Adipocyte (in vitro differentiated cells): ENCODE results near the gene RETN.

Experiments
- DNase-seq: peaks from one replicate; pipeline ENCODE4 v3.0.0-alpha.2; 2015; ENCODE audit warnings: low read depth
- H3K27me3 ChIP-seq: replicated peaks from 2 replicates; pipeline ENCODE4 v1.7.0; 2013; ENCODE audit warnings: mild to moderate bottlenecking, low read length, moderate library complexity; ENCODE audit not compliant: control insufficient read depth, insufficient read depth
- H3K36me3 ChIP-seq: 2 replicates; pipeline ENCODE4 v1.7.0; 2013; ENCODE audit warnings: low read length, mild to moderate bottlenecking, moderate library complexity; ENCODE audit not compliant: control insufficient read depth, insufficient read depth, severe bottlenecking
- H3K4me1 ChIP-seq: 2 replicates; pipeline ENCODE4 v1.7.0; 2013; ENCODE audit warnings: mild to moderate bottlenecking, low read length, moderate library complexity; ENCODE audit not compliant: control insufficient read depth, insufficient read depth
- H3K4me3 ChIP-seq: 2 replicates; pipeline ENCODE4 v1.7.0; 2013; ENCODE audit warnings: mild to moderate bottlenecking, low read length, moderate library complexity
- H3K9ac ChIP-seq: 2 replicates; pipeline ENCODE4 v1.7.0; 2013; ENCODE audit warnings: mild to moderate bottlenecking, low read length, moderate library complexity
- H3K9me3 ChIP-seq: 2 replicates; pipeline ENCODE4 v1.7.0; 2013; ENCODE audit warnings: mild to moderate bottlenecking, low read length, moderate library complexity; ENCODE audit not compliant: control insufficient read depth

Gene RETN

DNA sequence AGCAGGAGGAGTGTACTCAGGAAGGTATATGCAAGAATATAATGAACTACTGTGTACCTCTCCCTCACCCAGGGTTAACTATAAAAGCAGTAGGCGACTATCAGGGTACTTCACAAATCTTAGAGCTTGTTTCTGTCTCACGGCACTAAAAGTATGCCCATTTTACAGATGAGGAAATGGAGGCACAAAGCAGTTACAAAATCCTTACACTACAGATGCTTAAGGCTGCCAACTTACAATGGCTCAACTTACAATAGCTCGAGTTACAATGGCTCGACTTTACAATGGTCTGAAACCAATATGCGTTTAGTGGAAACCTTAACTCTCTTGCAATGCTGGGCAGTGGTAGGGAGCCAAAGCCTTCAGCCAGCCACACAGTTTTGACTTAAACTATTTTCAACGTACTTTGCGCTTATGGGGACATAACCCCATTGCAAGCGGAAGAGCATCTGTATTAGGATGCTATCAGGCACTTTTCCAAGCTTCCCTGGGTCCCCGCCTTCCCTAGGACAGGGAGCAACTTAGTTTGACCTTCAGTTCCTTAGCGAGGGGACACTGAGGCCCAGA lies 29.0 kb downstream of the RETN start:
- Histone ChIP-seq H3K27me3 (peaks cover 50% of the 10 kb centered on the region), H3K4me3 (no peak overlapping the region), H3K4me1 (no peaks in the 10 kb centered on the region), H3K9ac (no peak overlapping the region), H3K9me3 (no peaks in the 10 kb centered on the region), H3K36me3 (no peaks in the 10 kb centered on the region)
- no peak for DNase-seq

DNA sequence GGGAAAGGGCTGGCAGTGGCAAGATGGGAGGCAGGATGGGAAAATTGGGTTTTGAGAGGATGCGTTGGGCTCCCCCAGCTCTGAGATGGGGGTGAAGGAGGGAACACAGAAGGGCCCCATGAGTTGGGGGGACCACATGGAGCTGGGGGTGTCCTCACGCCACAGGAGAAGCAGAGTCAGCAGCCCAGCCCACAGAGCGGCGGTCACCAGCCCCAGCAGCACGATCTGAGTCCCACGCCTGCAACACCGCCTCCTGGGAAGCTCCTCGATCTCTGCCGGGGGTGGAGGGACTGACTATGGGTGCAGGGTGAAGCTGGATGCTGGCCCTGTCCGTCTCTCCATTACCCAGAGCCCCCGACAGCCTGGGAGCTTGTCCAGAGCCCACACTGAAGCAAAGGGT lies 29.7 kb downstream of the RETN start:
- no peak for DNase-seq
- Histone ChIP-seq H3K4me3 (no peak overlapping the region), H3K36me3 (no peaks in the 10 kb centered on the region), H3K9ac (no peak overlapping the region), H3K27me3 (peaks cover 54% of the 10 kb centered on the region), H3K4me1 (no peaks in the 10 kb centered on the region), H3K9me3 (no peaks in the 10 kb centered on the region)

DNA sequence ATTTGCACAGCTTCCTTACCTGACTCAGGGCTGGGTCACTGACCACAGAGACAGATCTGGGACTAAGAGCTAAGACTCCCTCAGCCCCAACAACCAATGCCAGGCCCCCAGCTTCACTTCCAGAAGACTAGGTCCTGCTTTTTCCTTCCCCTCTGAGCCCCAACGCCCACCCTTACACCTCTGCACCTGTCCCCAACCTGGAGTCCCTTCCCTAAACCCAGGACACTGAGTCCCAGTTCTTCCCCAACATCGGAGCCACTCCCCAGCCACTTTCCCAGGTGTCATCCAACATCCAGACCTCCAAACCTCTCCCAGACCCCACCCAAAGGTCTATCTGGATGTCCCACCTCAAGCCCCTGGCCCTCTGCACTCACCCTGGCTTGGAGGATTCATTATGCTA lies 30.2 kb downstream of the RETN start:
- Histone ChIP-seq H3K9me3 (no peaks in the 10 kb centered on the region), H3K36me3 (no peaks in the 10 kb centered on the region), H3K4me3 (no peak overlapping the region), H3K9ac (no peak overlapping the region), H3K4me1 (no peaks in the 10 kb centered on the region), H3K27me3 (peaks cover 54% of the 10 kb centered on the region)
- no peak for DNase-seq

DNA sequence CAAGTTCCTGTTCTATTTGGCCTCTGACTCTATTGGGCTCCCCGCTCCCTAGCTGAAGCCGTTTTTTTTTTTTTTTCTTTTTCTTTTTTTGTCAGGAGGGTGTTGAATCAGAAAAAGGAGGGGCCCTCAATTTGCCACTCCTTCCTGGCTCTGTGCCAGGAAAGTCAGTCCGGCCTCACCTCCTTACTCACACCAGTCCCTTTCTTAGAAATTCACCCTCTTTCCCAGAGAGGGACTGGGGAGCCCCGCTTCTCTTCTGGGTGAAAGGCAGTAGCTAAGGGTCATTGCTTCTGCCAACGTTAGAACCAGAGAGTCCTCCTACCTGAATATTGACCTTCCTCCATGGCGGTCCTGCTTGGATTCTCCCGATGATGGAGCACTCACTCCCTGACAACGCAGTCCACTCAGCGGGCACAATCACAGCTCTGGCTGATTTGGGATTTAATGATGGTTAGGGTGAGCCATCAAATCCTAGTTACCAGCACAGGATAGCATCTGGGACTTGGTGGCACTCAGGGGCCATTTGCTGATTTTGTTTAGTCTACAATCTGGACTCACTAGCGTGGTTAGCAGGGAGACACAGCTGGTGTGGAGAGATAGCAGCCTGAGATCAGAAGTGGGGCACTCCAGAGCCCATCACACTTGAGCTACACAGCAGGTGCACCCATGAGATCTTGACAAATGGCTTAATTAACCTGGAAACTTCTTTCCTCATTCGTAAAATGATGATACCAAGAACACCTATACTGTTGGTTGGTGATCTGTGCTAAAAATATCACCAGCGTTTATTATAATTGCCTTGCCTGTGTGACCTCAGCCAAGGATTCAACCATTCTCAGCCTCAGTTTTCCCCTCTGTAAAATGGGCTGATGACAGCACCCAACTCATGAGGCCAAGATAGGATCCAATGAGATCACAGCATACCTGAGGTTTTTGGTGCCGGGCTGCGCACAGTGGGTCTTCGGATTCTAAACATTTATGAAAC lies 30.9 kb downstream of the RETN start:
- Histone ChIP-seq H3K36me3 (no peaks in the 10 kb centered on the region), H3K27me3 (peaks cover 53% of the 10 kb centered on the region), H3K9ac (no peak overlapping the region), H3K9me3 (no peaks in the 10 kb centered on the region), H3K4me1 (no peaks in the 10 kb centered on the region), H3K4me3 (no peak overlapping the region)
- no peak for DNase-seq

DNA sequence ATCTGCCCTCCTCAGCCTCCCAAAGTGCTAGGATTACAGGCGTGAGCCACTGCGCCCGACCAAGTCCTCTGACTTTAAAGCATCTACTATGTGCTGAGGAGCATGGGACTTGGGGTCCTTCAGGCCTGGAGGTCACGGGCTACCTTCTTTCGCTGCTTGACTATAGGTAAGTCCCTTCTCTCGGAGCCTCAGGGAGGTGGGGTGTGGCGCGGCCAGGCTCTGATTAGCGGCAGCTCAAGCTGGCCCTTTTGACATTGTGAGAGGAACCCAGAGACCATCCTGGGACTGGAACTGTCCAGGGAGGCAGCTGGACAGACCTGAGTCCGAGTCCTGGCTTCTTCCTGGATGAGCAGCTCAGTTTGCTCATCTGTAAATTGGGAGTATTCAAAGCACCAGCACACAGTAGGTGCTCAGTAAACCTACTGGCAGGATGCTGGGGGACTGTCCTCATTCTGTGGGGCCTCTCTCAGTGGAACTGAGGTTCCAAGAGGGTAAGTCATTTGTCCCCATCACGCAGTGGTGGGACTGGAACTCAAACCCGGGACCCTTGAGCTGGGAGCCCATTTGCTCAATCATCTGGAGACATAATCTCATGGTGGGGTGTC lies 32.3 kb downstream of the RETN start:
- Histone ChIP-seq H3K27me3 (peaks cover 53% of the 10 kb centered on the region), H3K4me1 (no peaks in the 10 kb centered on the region), H3K36me3 (no peaks in the 10 kb centered on the region), H3K4me3 (no peak overlapping the region), H3K9me3 (no peaks in the 10 kb centered on the region), H3K9ac (no peak overlapping the region)
- DNase-seq, result no peak

DNA sequence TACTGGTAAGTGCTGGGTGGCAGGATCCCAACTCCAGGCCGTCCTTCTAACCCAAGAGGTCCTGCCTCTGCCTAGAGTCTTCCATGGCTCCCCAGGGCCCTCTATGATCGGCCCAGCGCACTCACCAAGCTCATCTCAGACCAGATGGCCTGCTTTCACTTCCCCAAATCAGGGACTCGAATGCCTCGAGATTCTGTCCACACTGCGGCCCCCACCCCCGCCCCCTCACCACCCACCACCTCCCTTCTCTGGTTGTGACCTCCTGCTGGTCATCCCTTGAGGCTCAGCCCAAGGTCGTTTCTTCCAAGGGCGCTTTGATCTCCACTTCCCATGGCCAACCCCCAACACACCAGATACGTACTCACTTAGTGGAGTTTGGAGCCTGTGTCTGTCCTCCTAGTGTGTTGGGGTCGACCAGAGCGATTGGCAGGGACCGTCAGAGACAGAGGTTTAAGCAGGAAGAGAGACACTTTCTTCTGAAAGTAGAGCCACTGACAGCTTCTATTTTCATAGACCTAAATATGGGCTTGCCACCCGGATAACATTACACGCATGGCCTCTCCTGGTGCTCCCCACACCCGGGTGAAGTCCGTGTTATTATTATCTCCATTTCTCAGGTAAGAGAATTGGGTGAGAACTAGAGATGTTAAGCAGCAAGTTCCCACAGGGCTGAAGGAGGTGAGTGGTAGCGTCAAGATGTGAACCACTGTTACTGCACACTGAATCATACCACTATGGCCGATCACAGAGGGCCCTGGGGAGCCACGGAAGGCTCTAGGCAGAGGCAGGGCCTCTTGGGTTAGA lies 33.0 kb downstream of the RETN start, which contains the start of gene FCER2:
TSS of gene FCER2 (minus strand) at position 478 of the 804 bp plus-strand sequence. CDS start 2,371 bp downstream, outside the sequence.
- peaks cover 54% of the 10 kb centered on the region for H3K27me3 ChIP-seq
- H3K36me3 ChIP-seq, result no peaks in the 10 kb centered on the region
- H3K4me3 ChIP-seq, result no peak within 1 kb of the TSS
- no peaks in the 10 kb centered on the region for H3K9me3 ChIP-seq
- no peaks in the 10 kb centered on the region for H3K4me1 ChIP-seq
- H3K9ac ChIP-seq, result no peak within 1 kb of the TSS
- no peak for DNase-seq

DNA sequence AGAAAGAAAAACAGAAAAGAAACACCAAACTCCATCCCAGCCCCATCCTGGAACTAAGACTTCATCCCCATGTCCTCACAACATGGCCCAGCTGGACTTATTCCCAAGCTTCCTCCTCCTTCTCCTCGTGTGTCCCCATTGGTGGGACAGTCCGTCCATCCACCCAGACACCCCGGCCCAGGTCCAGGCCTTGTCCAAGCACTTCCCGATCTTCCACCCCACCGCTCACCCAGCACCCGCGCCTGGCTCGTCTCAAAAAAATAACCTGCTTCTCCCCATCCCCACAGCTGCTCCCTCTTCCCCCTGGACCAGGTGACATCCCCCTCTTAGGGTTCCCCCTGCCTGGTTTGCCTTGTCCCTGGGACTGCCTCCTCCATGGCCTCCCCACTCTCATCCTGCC lies 34.5 kb downstream of the RETN start:
- no peak for DNase-seq
- peaks cover 46% of the 10 kb centered on the region for H3K27me3 ChIP-seq
- no peak overlapping the region for H3K4me3 ChIP-seq
- H3K9me3 ChIP-seq, result no peaks in the 10 kb centered on the region
- H3K36me3 ChIP-seq, result no peaks in the 10 kb centered on the region
- H3K9ac ChIP-seq, result no peak overlapping the region
- H3K4me1 ChIP-seq, result no peaks in the 10 kb centered on the region

DNA sequence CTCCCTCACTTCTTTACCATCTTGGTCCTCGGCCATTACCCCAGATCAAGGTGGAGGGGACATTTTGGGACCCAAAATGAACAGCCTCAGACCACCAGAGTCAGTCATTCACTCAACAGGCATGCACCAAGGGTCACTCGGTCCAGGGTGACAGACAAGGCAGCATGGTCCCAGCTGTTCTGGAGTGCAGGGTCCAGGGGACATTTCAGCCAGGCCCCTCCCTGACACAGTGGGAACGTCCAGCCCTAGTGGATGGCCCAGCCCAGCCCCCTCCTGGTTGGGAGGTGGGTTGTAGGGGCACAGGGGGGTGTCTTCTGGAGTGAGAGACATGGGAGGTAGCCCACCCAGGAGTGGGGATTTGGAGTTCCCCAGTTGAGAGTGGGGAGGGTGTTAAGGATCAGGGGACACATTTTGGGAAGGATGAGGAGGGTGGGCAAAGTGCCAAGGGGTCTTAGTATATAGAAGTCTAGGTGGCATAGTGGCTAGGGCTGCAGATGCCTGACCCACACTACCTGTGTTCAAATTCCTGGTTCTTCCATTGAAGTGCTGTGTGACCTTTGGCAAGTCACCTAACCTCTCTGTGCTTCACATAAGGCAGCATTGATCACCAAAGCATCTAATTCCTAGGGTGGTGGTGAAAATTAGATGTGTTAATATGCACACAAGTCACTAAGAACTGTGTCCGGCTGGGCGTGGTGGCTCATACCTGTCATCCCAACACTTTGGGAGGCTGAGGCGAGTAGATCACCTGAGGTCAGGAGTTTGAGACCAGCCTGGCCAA lies 35.6 kb downstream of the RETN start:
- Histone ChIP-seq H3K9ac (no peak overlapping the region), H3K4me3 (no peak overlapping the region), H3K9me3 (no peaks in the 10 kb centered on the region), H3K27me3 (peaks cover 36% of the 10 kb centered on the region), H3K36me3 (no peaks in the 10 kb centered on the region), H3K4me1 (no peaks in the 10 kb centered on the region)
- no peak for DNase-seq

DNA sequence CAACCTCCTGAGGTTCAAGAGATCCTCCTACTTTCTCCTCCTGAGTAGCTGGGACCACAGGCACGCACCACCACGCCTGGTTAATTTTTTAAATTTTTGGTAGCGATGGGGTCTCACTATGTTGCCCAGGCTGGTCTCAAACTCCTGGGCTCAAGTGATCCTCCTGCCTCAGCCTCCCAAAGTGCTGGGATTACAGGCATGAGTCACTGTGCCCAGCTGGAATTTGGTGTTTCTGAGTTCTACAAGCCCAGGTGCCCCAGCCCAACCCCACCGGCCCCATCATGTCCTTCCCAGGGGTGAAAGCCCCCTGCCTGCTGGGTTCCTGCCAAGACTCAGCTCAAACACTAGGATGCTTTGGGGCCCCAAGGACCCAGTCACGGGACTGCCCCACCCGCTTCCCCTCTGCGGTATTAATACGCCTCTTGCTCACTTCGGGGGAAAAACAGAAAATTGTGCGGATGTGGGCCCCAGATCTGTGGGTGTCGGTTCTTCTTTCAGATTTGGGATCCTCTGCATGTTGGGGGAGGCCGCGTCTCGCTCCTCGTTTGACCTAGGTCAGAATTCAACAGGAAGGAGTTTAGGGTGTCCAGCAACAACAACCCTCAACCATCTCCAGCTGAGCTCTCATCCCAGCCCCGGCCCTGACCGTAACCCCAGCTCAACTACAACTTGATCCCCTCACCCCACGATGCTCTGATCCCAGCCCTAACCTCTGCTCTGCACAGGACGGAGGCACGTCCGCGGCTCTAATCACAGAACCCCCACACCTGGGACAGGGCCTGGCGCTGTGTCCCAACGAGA lies 36.7 kb downstream of the RETN start:
- no peak overlapping the region for H3K9ac ChIP-seq
- H3K4me3 ChIP-seq, result no peak overlapping the region
- no peaks in the 10 kb centered on the region for H3K36me3 ChIP-seq
- H3K9me3 ChIP-seq, result no peaks in the 10 kb centered on the region
- no peaks in the 10 kb centered on the region for H3K4me1 ChIP-seq
- peaks cover 40% of the 10 kb centered on the region for H3K27me3 ChIP-seq
- no peak for DNase-seq
